HL-60 (cell line): Measurements from ENCODE around the gene PKP1.

Experiments
- DNase-seq, 2 experiments: peaks; one replicate each; pipeline ENCODE4 v3.0.0-alpha.2; 2010 to 2020; ENCODE audit warnings: low read depth in 1 of 2, low spot score in 1 of 2
- H3K27ac ChIP-seq: fragments of 250-450 bp; sonication (Bioruptor Pico); replicated peaks from 2 replicates; pipeline ENCODE4 v1.5.1; 2020; ENCODE audit warnings: mild to moderate bottlenecking, moderate library complexity
- H3K27me3 ChIP-seq: fragments of 250-450 bp; sonication (Bioruptor Pico); 2 replicates; pipeline ENCODE4 v1.5.1; 2021; ENCODE audit warnings: mild to moderate bottlenecking, moderate library complexity; ENCODE audit not compliant: insufficient read depth, poor library complexity, severe bottlenecking
- H3K4me3 ChIP-seq: replicated peaks from 2 replicates; pipeline ENCODE4 v1.5.1; 2011; ENCODE audit warnings: mild to moderate bottlenecking, control low read depth, low read length; ENCODE audit not compliant: insufficient read depth
- CTCF ChIP-seq: IDR thresholded peaks from one replicate; pipeline ENCODE4 v1.5.1; 2011; ENCODE audit warnings: low read length, control low read depth, inconsistent platforms; ENCODE audit not compliant: insufficient read depth
- GABPA ChIP-seq: IDR thresholded peaks from 2 replicates; pipeline ENCODE4 v1.6.1; 2012; ENCODE audit warnings: low read depth
- POLR2AphosphoS5 ChIP-seq: IDR thresholded peaks from 2 replicates; pipeline ENCODE4 v1.6.1; 2012; ENCODE audit warnings: low read depth
- REST ChIP-seq: IDR thresholded peaks from 2 replicates; pipeline ENCODE4 v1.6.1; 2012; ENCODE audit warnings: low read depth; ENCODE audit not compliant: insufficient replicate concordance
- SPI1 ChIP-seq: IDR thresholded peaks from 2 replicates; pipeline ENCODE4 v1.6.1; 2012; ENCODE audit warnings: low read depth, mild to moderate bottlenecking, borderline replicate concordance

Gene PKP1

GRCh38 chr1:201288007-201288406, 4.7 kb downstream of the PKP1 start:
- no peak overlapping the region for H3K4me3 ChIP-seq
- TF ChIP-seq SPI1 (no peak), CTCF (no peak), GABPA (no peak), POLR2AphosphoS5 (no peak), REST (no peak)
- H3K27ac ChIP-seq = no peak overlapping the region
- H3K27me3 ChIP-seq = peaks cover 16% of the 10 kb centered on the region
- no peak for DNase-seq

- Histone ChIP-seq H3K27ac (no peak overlapping the region), H3K27me3 (peaks cover 12% of the 10 kb centered on the region), H3K4me3 (no peak overlapping the region)
- DNase-seq = no peak
- TF ChIP-seq CTCF = no peak
- TF ChIP-seq SPI1 = no peak
- TF ChIP-seq POLR2AphosphoS5 = no peak
- TF ChIP-seq REST = no peak
- TF ChIP-seq GABPA = no peak
These were observed 5.5 kb downstream of the PKP1 start for GRCh38 chr1:201288765-201289164.

GRCh38 chr1:201290551-201290950, 7.2 kb downstream of the PKP1 start:
- Histone ChIP-seq H3K27me3 (peaks cover 9% of the 10 kb centered on the region), H3K4me3 (no peak overlapping the region), H3K27ac (no peak overlapping the region)
- DNase-seq = no peak
- TF ChIP-seq REST (no peak), GABPA (no peak), SPI1 (no peak), POLR2AphosphoS5 (no peak), CTCF (no peak)
